Uterus (tissue), 4 donors: ENCODE data around the gene RAB22A. TPM values are rescaled to one million over a fixed set of nuclear protein-coding genes. Genes with fewer than 3 reads are reported as not detected.
"Not testable (repeated sequence)": the region's sequence is repeated elsewhere in the genome, so short reads cannot be mapped to it uniquely, and the experiment has no call there.

Experiments
- DNase-seq, 2 donors: peaks; one replicate each; pipeline ENCODE4 v3.0.0-alpha.2; 2019 to 2020
- H3K27ac ChIP-seq, 2 donors: fragments of 200-600 bp; sonication (generic); 1 replicate in 1 of 2; 2 replicates in 1 of 2; pipeline ENCODE4 v1.5.1; 2016 to 2018
- H3K27me3 ChIP-seq, 2 donors: fragments of 200-600 bp; sonication (generic); one replicate each; pipeline ENCODE4 v1.5.1; 2018 to 2019; ENCODE audit warnings: control low read depth in 1 of 2
- H3K36me3 ChIP-seq, 2 donors: fragments of 200-600 bp; sonication (generic); one replicate each; pipeline ENCODE4 v1.5.1; 2019; ENCODE audit warnings: control low read depth in 1 of 2
- H3K4me1 ChIP-seq, 2 donors: fragments of 200-600 bp; sonication (generic); one replicate each; pipeline ENCODE4 v1.5.1; 2018 to 2019; ENCODE audit warnings: control low read depth in 1 of 2
- H3K4me3 ChIP-seq, 2 donors: fragments of 200-600 bp; sonication (generic); 1 replicate in 1 of 2; 2 replicates in 1 of 2; pipeline ENCODE4 v1.5.1; 2018 to 2019; ENCODE audit warnings: mild to moderate bottlenecking in 1 of 2
- H3K9me3 ChIP-seq, 2 donors: fragments of 200-600 bp; sonication (generic); one replicate each; pipeline ENCODE4 v1.5.1; 2019; ENCODE audit warnings: control low read depth in 1 of 2
- CTCF ChIP-seq, 4 experiments: fragments of 200-600 bp in 2 of 4; fragments of 450-650 bp in 2 of 4; sonication (generic) in 2 of 4; IDR thresholded peaks; one replicate each; pipeline ENCODE4 v1.5.1; 2016 to 2019; ENCODE audit warnings: antibody characterized with exemption in 4 of 4, mild to moderate bottlenecking in 2 of 4, moderate library complexity in 1 of 4
- POLR2A ChIP-seq, 2 donors: fragments of 450-650 bp; IDR thresholded peaks; one replicate each; pipeline ENCODE4 v1.6.1; 2016; ENCODE audit warnings: antibody characterized with exemption in 2 of 2, mild to moderate bottlenecking in 1 of 2, moderate library complexity in 1 of 2
- intact Hi-C: fragments of 100-400 bp; cut with DNase I; formaldehyde crosslinking; loops from one replicate; pipeline ENCODE4 v1.15.1; 2023; ENCODE audit warnings: low total_unique reads
- total RNA-seq, 4 donors: library from RNA; depleted of rRNA in 3 of 4; stranded (reverse); fragments of >200 nt in 3 of 4; gene quantifications; one replicate each; pipeline versions ENCODE4 v1.1.0 to v1.2.4, GENCODE V29; 2014 to 2023
- donor health status: DM: yes; HTN: yes; CAD: no.

Gene RAB22A
- total RNA-seq, 4 donors from 2014 or later: 9.5 to 29.7 (median 23.3) TPM

GRCh38 chr20:58407966-58408557 is 98.5 kb downstream of the RAB22A start:
- intact Hi-C loops: no loop called here
- H3K4me1 ChIP-seq: no peaks in the 10 kb centered on the region
- TF ChIP-seq CTCF (IDR thresholded peaks at IDR 0.05): no peak
- TF ChIP-seq POLR2A (IDR thresholded peaks at IDR 0.05): no peak
- H3K36me3 ChIP-seq: no peaks in the 10 kb centered on the region
- H3K4me3 ChIP-seq: no peak overlapping the region
- H3K9me3 ChIP-seq: no peaks in the 10 kb centered on the region
- H3K27ac ChIP-seq: no peak overlapping the region
- no peak for DNase-seq
- no peaks in the 10 kb centered on the region for H3K27me3 ChIP-seq

GRCh38 chr20:58408603-58409246 is 99.2 kb downstream of the RAB22A start:
- intact Hi-C loops: no loop called here
- no peaks in the 10 kb centered on the region for H3K4me1 ChIP-seq
- no peak overlapping the region for H3K27ac ChIP-seq

GRCh38 chr20:58414216-58414615 is 104.7 kb downstream of the RAB22A start:
- intact Hi-C loops, H3K4me1 ChIP-seq, H3K27ac ChIP-seq, DNase-seq, H3K4me3 ChIP-seq, H3K27me3 ChIP-seq, H3K9me3 ChIP-seq, H3K36me3 ChIP-seq: not testable (repeated sequence)

More at GRCh38 chr20:58408603-58409246, 99.2 kb downstream of the RAB22A start:
- no peak for DNase-seq
- no peaks in the 10 kb centered on the region for H3K27me3 ChIP-seq
- TF ChIP-seq POLR2A (IDR thresholded peaks at IDR 0.05) (no peak), CTCF (IDR thresholded peaks at IDR 0.05) (no peak)
- H3K36me3 ChIP-seq: no peaks in the 10 kb centered on the region
- no peaks in the 10 kb centered on the region for H3K9me3 ChIP-seq
- H3K4me3 ChIP-seq: no peak overlapping the region

GRCh38 chr20:58414786-58415185 is 105.3 kb downstream of the RAB22A start:
- DNase-seq, H3K27ac ChIP-seq, intact Hi-C loops, H3K36me3 ChIP-seq, H3K27me3 ChIP-seq, H3K4me3 ChIP-seq, H3K4me1 ChIP-seq, H3K9me3 ChIP-seq: not testable (repeated sequence)

GRCh38 chr20:58416057-58416456 is 106.5 kb downstream of the RAB22A start:
- Histone ChIP-seq H3K9me3 (no peaks in the 10 kb centered on the region), H3K4me3 (no peak overlapping the region), H3K36me3 (no peaks in the 10 kb centered on the region), H3K4me1 (no peaks in the 10 kb centered on the region), H3K27ac (no peak overlapping the region), H3K27me3 (no peaks in the 10 kb centered on the region)
- intact Hi-C loops: no loop called here
- DNase-seq: no peak
- TF ChIP-seq CTCF (IDR thresholded peaks at IDR 0.05) (no peak), POLR2A (IDR thresholded peaks at IDR 0.05) (no peak)

- no peak for DNase-seq
- no peak for TF ChIP-seq CTCF (IDR thresholded peaks at IDR 0.05)
- no peak for TF ChIP-seq POLR2A (IDR thresholded peaks at IDR 0.05)
- Histone ChIP-seq H3K27ac (no peak overlapping the region), H3K4me1 (no peaks in the 10 kb centered on the region), H3K36me3 (no peaks in the 10 kb centered on the region), H3K9me3 (no peaks in the 10 kb centered on the region), H3K27me3 (no peaks in the 10 kb centered on the region), H3K4me3 (no peak overlapping the region)
- intact Hi-C loops: no loop called here
Observed at GRCh38 chr20:58416835-58417234, 107.3 kb downstream of the RAB22A start.

Other genes starting within 250 kb of the RAB22A start
- gene ANKRD60, start 81.1 kb upstream of the RAB22A start, total RNA-seq: not detected
- gene VAPB, start 79.5 kb downstream of the RAB22A start, total RNA-seq: 10 to 100 TPM; 24.1 to 81.0 (median 48.4) TPM
- gene APCDD1L, start 205.7 kb downstream of the RAB22A start, total RNA-seq: 1 to 10 TPM in 2 of 4 donors, under 1 TPM in 1, not detected in 1; 0.59 to 2.1 (median 1.1) TPM